Natural killer cell treated with Interleukin-12 subunit alpha and Interleukin-12 subunit beta and Interleukin-15 and Interleukin-18, amount 100 ng/mL, for 72 hours (primary cell): Measurements from ENCODE around the gene FBXL17. TPM values are rescaled to one million over a fixed set of nuclear protein-coding genes. Genes with fewer than 3 reads are reported as not detected.

Source experiments
- ATAC-seq, 2 donors: fragments of 150-1000 bp; cut with Tn5 transposase in 1 of 2; sonication (Bioruptor Pico), chemical (Tn5 transposase) in 1 of 2; 2 replicates each; pipeline ENCODE4 v1.10.0; 2021
- DNase-seq: peaks from one replicate; pipeline ENCODE4 v3.0.0; 2022; ENCODE audit warnings: low spot score
- H3K27ac Mint-ChIP-seq, 2 donors: 1 replicate in 1 of 2; 2 replicates in 1 of 2; pipeline ENCODE4 v1.8.0; 2022; ENCODE audit warnings: mixed read lengths in 2 of 2, mild to moderate bottlenecking in 1 of 2, moderate library complexity in 1 of 2
- H3K27me3 Mint-ChIP-seq, 2 donors: 1 replicate in 1 of 2; 2 replicates in 1 of 2; pipeline ENCODE4 v1.8.0; 2022; ENCODE audit warnings: mixed read lengths in 2 of 2
- H3K36me3 Mint-ChIP-seq: one replicate; pipeline ENCODE4 v1.8.0; 2022; ENCODE audit warnings: mixed read lengths
- H3K4me1 Mint-ChIP-seq, 2 donors: 1 replicate in 1 of 2; 2 replicates in 1 of 2; pipeline ENCODE4 v1.8.0; 2022; ENCODE audit warnings: low read depth in 2 of 2, mixed read lengths in 2 of 2, mild to moderate bottlenecking in 1 of 2
- H3K4me3 Mint-ChIP-seq: one replicate; pipeline ENCODE4 v1.8.0; 2022; ENCODE audit warnings: mixed read lengths
- H3K9me3 Mint-ChIP-seq: 2 replicates; pipeline ENCODE4 v1.8.0; 2022; ENCODE audit warnings: mixed read lengths
- total RNA-seq, 2 donors: library from RNA; stranded (reverse); gene quantifications; one replicate each; pipeline ENCODE4 v1.2.3, GENCODE V29; 2022

FBXL17 gene
- total RNA-seq, 2 donors from 2014 or later, result 11.5 to 14.1 TPM

DNA sequence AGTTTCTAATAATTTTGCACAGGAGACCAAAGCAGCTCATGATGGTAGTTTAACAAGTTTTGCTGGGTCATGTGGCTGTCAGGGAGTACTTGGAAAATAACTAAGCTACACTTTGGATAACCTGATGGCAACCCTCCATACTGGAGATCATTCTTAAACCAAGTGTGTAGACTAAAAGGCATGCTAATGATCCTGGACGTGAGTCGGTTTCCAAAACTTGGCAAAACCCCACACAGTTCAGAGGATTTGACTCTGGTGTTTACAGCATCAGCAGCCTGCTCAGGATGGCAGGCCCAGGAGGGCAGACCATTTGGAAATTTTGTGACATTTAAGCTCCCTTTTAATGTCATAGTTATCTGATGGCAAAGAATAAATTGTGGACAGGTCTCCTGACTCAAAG lies 514.6 kb downstream of the FBXL17 start:
- Mint-ChIP-seq H3K4me3 (no peak overlapping the region), H3K27ac (no peak overlapping the region), H3K36me3 (no peaks in the 10 kb centered on the region), H3K9me3 (no peaks in the 10 kb centered on the region), H3K4me1 (peaks cover 1 to 8% of the 10 kb centered on the region in 2 donors), H3K27me3 (no peaks in the 10 kb centered on the region)
- ATAC-seq, result no peak
- no peak for DNase-seq

GRCh38 chr5:107864793-107865192 lies 517.1 kb downstream of the FBXL17 start:
- H3K4me1 Mint-ChIP-seq, result peaks cover 3 to 5% of the 10 kb centered on the region in 2 donors
- no peaks in the 10 kb centered on the region for H3K36me3 Mint-ChIP-seq
- H3K27ac Mint-ChIP-seq, result no peak overlapping the region
- no peaks in the 10 kb centered on the region for H3K9me3 Mint-ChIP-seq
- ATAC-seq (no peak), DNase-seq (no peak)
- no peak overlapping the region for H3K4me3 Mint-ChIP-seq
- H3K27me3 Mint-ChIP-seq, result no peaks in the 10 kb centered on the region

GRCh38 chr5:107863125-107863524 lies 518.8 kb downstream of the FBXL17 start:
- DNase-seq, result no peak
- Mint-ChIP-seq H3K4me3 (no peak overlapping the region), H3K9me3 (no peaks in the 10 kb centered on the region), H3K4me1 (peaks cover 0 to 5% of the 10 kb centered on the region in 2 donors), H3K36me3 (no peaks in the 10 kb centered on the region), H3K27ac (no peak overlapping the region), H3K27me3 (no peaks in the 10 kb centered on the region)
- ATAC-seq, result no peak

- Mint-ChIP-seq H3K27me3 (no peaks in the 10 kb centered on the region), H3K9me3 (no peaks in the 10 kb centered on the region), H3K4me3 (no peak overlapping the region), H3K4me1 (peaks cover 0 to 5% of the 10 kb centered on the region in 2 donors), H3K27ac (no peak overlapping the region), H3K36me3 (no peaks in the 10 kb centered on the region)
- DNase-seq (no peak), ATAC-seq (no peak)
These were observed 520.3 kb downstream of the FBXL17 start for GRCh38 chr5:107861565-107861964.

GRCh38 chr5:107860044-107860443 lies 521.9 kb downstream of the FBXL17 start:
- Mint-ChIP-seq H3K36me3 (no peaks in the 10 kb centered on the region), H3K9me3 (no peaks in the 10 kb centered on the region), H3K27me3 (no peaks in the 10 kb centered on the region), H3K4me1 (peaks cover 0 to 5% of the 10 kb centered on the region in 2 donors), H3K4me3 (no peak overlapping the region), H3K27ac (no peak overlapping the region)
- DNase-seq (no peak), ATAC-seq (no peak)

GRCh38 chr5:107858788-107859187 lies 523.1 kb downstream of the FBXL17 start:
- no peak for ATAC-seq
- Mint-ChIP-seq H3K4me1 (peaks cover 0 to 5% of the 10 kb centered on the region in 2 donors), H3K27ac (no peak overlapping the region)

DNA sequence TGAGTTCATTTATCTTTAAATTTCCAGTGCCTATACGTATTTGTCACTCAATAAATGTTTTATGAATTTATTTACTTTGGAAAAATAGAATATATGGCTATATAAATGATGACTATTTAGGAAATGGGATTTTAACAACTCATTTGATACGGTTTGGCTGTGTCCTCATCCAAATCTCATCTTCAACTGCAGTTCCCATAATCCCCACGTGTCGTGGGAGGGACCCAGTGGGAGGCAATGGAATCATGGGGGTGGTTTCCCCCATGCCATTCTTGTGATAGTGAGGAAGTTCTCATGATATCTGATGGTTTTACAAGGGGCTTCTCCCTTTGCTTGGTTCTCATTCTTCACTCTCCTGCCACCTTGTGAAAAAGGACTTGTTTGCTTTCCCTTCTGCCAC lies 523.6 kb downstream of the FBXL17 start:
- ATAC-seq (no peak), DNase-seq (no peak)
- no peak overlapping the region for H3K4me3 Mint-ChIP-seq
- H3K9me3 Mint-ChIP-seq, result no peaks in the 10 kb centered on the region
- H3K36me3 Mint-ChIP-seq, result no peaks in the 10 kb centered on the region
- H3K4me1 Mint-ChIP-seq, result peaks cover 0 to 5% of the 10 kb centered on the region in 2 donors
- no peaks in the 10 kb centered on the region for H3K27me3 Mint-ChIP-seq
- no peak overlapping the region for H3K27ac Mint-ChIP-seq

More at GRCh38 chr5:107858788-107859187, 523.1 kb downstream of the FBXL17 start:
- Mint-ChIP-seq H3K4me3 (no peak overlapping the region), H3K36me3 (no peaks in the 10 kb centered on the region), H3K27me3 (no peaks in the 10 kb centered on the region), H3K9me3 (no peaks in the 10 kb centered on the region)
- DNase-seq, result no peak

GRCh38 chr5:107857785-107858184 lies 524.1 kb downstream of the FBXL17 start:
- peaks cover 0 to 5% of the 10 kb centered on the region in 2 donors for H3K4me1 Mint-ChIP-seq
- ATAC-seq (no peak), DNase-seq (no peak)
- H3K27ac Mint-ChIP-seq, result no peak overlapping the region
- no peak overlapping the region for H3K4me3 Mint-ChIP-seq
- no peaks in the 10 kb centered on the region for H3K36me3 Mint-ChIP-seq
- no peaks in the 10 kb centered on the region for H3K9me3 Mint-ChIP-seq
- H3K27me3 Mint-ChIP-seq, result no peaks in the 10 kb centered on the region

DNA sequence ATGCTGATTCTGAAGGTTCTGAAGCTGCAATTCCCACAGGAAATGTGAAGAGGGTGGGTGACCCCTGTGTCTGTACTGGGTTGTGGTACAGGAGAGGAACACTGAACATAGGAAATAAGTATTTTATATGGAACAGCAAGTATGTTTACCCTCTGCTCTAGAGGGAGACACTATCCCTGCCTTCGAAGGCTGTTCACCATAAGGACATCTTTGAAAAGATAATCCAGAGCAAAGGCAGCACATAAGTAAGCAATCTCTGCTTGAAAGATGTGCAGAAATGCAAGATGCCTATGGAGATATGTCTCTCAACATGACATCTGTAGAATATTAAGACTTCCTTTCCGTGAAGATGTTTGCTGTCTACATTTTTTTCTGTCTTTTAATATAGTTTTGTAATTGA lies 526.7 kb downstream of the FBXL17 start:
- ATAC-seq (no peak), DNase-seq (no peak)
- no peaks in the 10 kb centered on the region for H3K27me3 Mint-ChIP-seq
- H3K36me3 Mint-ChIP-seq, result no peaks in the 10 kb centered on the region
- no peaks in the 10 kb centered on the region for H3K9me3 Mint-ChIP-seq
- H3K4me1 Mint-ChIP-seq, result no peaks in the 10 kb centered on the region
- H3K4me3 Mint-ChIP-seq, result no peak overlapping the region
- H3K27ac Mint-ChIP-seq, result no peak overlapping the region

DNA sequence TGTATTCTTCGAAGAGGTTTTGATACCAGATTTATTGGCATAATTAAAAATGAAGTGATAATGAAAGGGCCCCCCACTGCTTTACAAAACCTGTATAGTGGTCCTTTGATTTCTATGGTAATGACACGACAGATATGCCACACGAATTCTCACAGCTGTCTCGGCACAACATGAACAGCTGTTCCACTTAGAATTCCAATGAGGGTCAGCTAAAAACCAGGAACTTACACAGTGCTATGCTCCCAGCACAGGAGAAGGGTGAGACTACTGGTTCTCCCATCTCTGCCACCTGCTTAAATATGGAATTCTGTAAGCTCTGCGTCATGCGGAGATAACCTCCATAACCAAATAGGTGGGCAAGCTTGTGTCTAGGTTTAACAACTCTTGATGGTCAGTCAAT lies 528.2 kb downstream of the FBXL17 start:
- no peak overlapping the region for H3K27ac Mint-ChIP-seq
- DNase-seq (no peak), ATAC-seq (no peak)
- no peak overlapping the region for H3K4me3 Mint-ChIP-seq
- H3K36me3 Mint-ChIP-seq, result no peaks in the 10 kb centered on the region
- no peaks in the 10 kb centered on the region for H3K4me1 Mint-ChIP-seq
- H3K9me3 Mint-ChIP-seq, result no peaks in the 10 kb centered on the region
- no peaks in the 10 kb centered on the region for H3K27me3 Mint-ChIP-seq

- ATAC-seq (no peak), DNase-seq (no peak)
- H3K4me3 Mint-ChIP-seq, result no peak overlapping the region
- H3K27me3 Mint-ChIP-seq, result no peaks in the 10 kb centered on the region
- H3K27ac Mint-ChIP-seq, result no peak overlapping the region
- H3K4me1 Mint-ChIP-seq, result no peaks in the 10 kb centered on the region
- no peaks in the 10 kb centered on the region for H3K36me3 Mint-ChIP-seq
- no peaks in the 10 kb centered on the region for H3K9me3 Mint-ChIP-seq
These were observed 528.9 kb downstream of the FBXL17 start for GRCh38 chr5:107853031-107853430.

GRCh38 chr5:107849118-107849517 lies 532.8 kb downstream of the FBXL17 start:
- no peaks in the 10 kb centered on the region for H3K36me3 Mint-ChIP-seq
- H3K27me3 Mint-ChIP-seq, result peaks cover 8 to 13% of the 10 kb centered on the region in 2 donors
- ATAC-seq (no peak), DNase-seq (no peak)
- no peak overlapping the region for H3K4me3 Mint-ChIP-seq
- no peaks in the 10 kb centered on the region for H3K9me3 Mint-ChIP-seq
- no peaks in the 10 kb centered on the region for H3K4me1 Mint-ChIP-seq
- no peak overlapping the region for H3K27ac Mint-ChIP-seq

GRCh38 chr5:107840592-107840991 lies 541.3 kb downstream of the FBXL17 start:
- Mint-ChIP-seq H3K27me3 (peaks cover 26 to 35% of the 10 kb centered on the region in 2 donors), H3K27ac (no peak overlapping the region), H3K9me3 (no peaks in the 10 kb centered on the region), H3K4me1 (peaks cover 0 to 3% of the 10 kb centered on the region in 2 donors), H3K4me3 (no peak overlapping the region), H3K36me3 (no peaks in the 10 kb centered on the region)
- ATAC-seq (no peak), DNase-seq (no peak)

DNA sequence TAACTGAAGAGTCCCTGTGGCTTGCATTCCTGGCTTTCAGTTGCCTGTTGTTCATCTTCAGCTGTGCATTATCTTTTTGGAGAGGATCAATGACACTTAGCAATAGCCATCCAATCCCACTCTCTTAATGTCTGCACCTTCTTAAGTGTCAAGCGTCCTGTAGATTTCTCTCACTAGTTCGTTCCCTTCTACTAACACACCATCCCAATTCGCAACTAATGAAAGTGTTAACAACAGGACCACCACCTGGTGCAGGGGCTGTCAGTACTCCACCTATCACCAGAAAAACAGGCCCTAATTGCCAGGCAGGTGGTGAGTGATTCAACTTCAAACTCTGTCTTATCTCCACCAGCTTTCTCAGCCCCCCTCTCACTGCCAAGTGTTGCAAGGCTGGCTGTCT lies 541.7 kb downstream of the FBXL17 start:
- Mint-ChIP-seq H3K9me3 (no peaks in the 10 kb centered on the region), H3K4me3 (no peak overlapping the region), H3K27ac (no peak overlapping the region), H3K4me1 (peaks cover 0 to 3% of the 10 kb centered on the region in 2 donors), H3K27me3 (peaks cover 23 to 31% of the 10 kb centered on the region in 2 donors), H3K36me3 (no peaks in the 10 kb centered on the region)
- ATAC-seq (no peak), DNase-seq (no peak)

DNA sequence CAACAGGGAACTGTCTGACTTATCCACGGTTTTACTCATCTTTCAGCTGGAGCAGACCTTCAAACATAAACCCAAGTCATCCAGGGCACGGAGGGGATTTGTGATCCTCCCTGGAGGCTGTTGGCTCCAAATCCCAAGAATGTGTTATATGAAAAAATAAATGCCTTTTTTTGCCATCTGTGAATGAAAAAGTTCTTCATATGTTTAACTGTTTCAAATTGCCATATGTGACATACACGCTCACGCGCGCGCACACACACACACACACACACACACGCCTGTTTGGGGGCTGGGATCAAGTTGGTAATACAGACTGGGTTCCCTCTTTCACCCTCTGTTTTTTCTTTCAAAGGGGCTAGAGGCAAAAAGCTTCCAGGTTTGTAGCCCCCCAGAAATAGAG lies 546.8 kb downstream of the FBXL17 start:
- ATAC-seq (no peak), DNase-seq (no peak)
- Mint-ChIP-seq H3K27ac (no peak overlapping the region), H3K4me1 (no peaks in the 10 kb centered on the region), H3K4me3 (no peak overlapping the region), H3K27me3 (peaks cover 0 to 3% of the 10 kb centered on the region in 2 donors), H3K36me3 (no peaks in the 10 kb centered on the region), H3K9me3 (no peaks in the 10 kb centered on the region)
